Endodermal cell (in vitro differentiated cells): ENCODE data around the gene CHD1L. TPM values are rescaled to one million over a fixed set of nuclear protein-coding genes. Genes with fewer than 3 reads are reported as not detected.

Experiments
- DNase-seq: peaks from one replicate; pipeline ENCODE4 v3.0.0-alpha.2; 2017
- H3K27ac ChIP-seq: 2 replicates; pipeline ENCODE4 v1.5.1; 2013; ENCODE audit warnings: mild to moderate bottlenecking, low read depth, low read length, moderate library complexity
- H3K27me3 ChIP-seq: 2 replicates; pipeline ENCODE4 v1.6.1; 2013; ENCODE audit warnings: mild to moderate bottlenecking, low read length, moderate library complexity; ENCODE audit not compliant: insufficient read depth, control insufficient read depth, poor library complexity, severe bottlenecking
- H3K36me3 ChIP-seq: 2 replicates; pipeline ENCODE4 v1.7.0; 2013; ENCODE audit warnings: mild to moderate bottlenecking, low read length, moderate library complexity; ENCODE audit not compliant: control insufficient read depth, insufficient read depth
- H3K4me1 ChIP-seq: one replicate; pipeline ENCODE4 v1.7.0; 2013; ENCODE audit warnings: low read length; ENCODE audit not compliant: control insufficient read depth, insufficient read depth
- H3K4me3 ChIP-seq: 2 replicates; pipeline ENCODE4 v1.5.1; 2013; ENCODE audit warnings: mild to moderate bottlenecking, low read length, moderate library complexity
- H3K9ac ChIP-seq: 2 replicates; pipeline ENCODE4 v1.6.1; 2013; ENCODE audit warnings: mild to moderate bottlenecking, low read length, moderate library complexity; ENCODE audit not compliant: poor library complexity, severe bottlenecking; ENCODE audit errors: extremely low read depth
- H3K9me3 ChIP-seq: 2 replicates; pipeline ENCODE4 v1.6.1; 2013; ENCODE audit warnings: mild to moderate bottlenecking, low read length, moderate library complexity; ENCODE audit not compliant: control insufficient read depth
- H3K27ac Mint-ChIP-seq: 2 replicates; pipeline ENCODE4 v1.8.0; 2020; ENCODE audit warnings: mixed read lengths
- H3K27me3 Mint-ChIP-seq: 2 replicates; pipeline ENCODE4 v1.8.0; 2021; ENCODE audit warnings: mild to moderate bottlenecking, mixed read lengths; ENCODE audit not compliant: insufficient read depth
- H3K36me3 Mint-ChIP-seq: 2 replicates; pipeline ENCODE4 v1.8.0; 2020; ENCODE audit warnings: low read depth, mixed read lengths
- H3K4me1 Mint-ChIP-seq: 2 replicates; pipeline ENCODE4 v1.8.0; 2020; ENCODE audit warnings: mixed read lengths
- H3K4me3 Mint-ChIP-seq: 2 replicates; pipeline ENCODE4 v1.8.0; 2020; ENCODE audit warnings: mild to moderate bottlenecking, moderate library complexity, mixed read lengths
- H3K9me3 Mint-ChIP-seq: 2 replicates; pipeline ENCODE4 v1.8.0; 2020; ENCODE audit warnings: mild to moderate bottlenecking, mixed read lengths
- CTCF ChIP-seq: fragments of 200-600 bp; sonication (generic); conservative IDR thresholded peaks from 2 replicates; pipeline ENCODE4 v1.5.0; 2021; ENCODE audit warnings: antibody characterized with exemption, mild to moderate bottlenecking
- WGBS, 2 experiments: methylation state at CpG; one replicate each; pipeline versions ENCODE4 v1.1.5 to v1.1.7; 2013; ENCODE audit warnings: missing lambda C conversion rate in 2 of 2, mixed read lengths in 1 of 2; ENCODE audit not compliant: insufficient coverage in 1 of 2, insufficient read length in 1 of 2; 5-methylcytosine and 5-hydroxymethylcytosine counted together
- total RNA-seq, 2 donors: library from RNA; stranded (reverse); fragmentation: NEBNext Ultra II Directional in 1 of 2; extraction: Animal tissue kit (Norgen Biotek cat#: 25700) in 1 of 2; gene quantifications; 2 replicates in 1 of 2; 3 replicates in 1 of 2; pipeline ENCODE4 v1.2.1, GENCODE V29; 2021

CHD1L gene
- total RNA-seq, 2 donors from 2014 or later: 112 to 117 TPM

DNA sequence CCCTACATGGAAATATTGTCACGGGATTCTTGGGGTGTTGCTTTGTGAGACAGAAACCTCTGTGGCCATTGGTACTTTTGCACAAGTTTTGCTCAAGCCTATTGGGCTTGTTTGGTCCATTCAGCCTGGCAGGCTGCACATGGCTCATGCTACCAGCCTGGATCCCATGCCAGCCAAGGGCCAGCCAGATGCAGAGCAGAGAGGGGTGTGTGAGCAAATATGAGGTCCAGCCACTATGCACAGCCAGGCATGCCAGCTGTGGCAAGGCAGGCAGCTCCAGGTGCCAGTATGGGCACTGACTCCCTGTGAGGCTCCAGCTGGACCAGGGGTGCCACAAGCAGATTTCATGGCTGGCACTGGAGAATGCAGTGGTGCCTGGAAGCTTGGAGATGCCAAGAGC, 6.7 kb upstream of the CHD1L start:
- H3K9me3 ChIP-seq: peaks cover 51% of the 10 kb centered on the region
- TF ChIP-seq CTCF: no peak
- WGBS, 2 experiments: 93 to 100% methylated on average over 1 of the region's 1 CpG
- H3K27me3 ChIP-seq: no peaks in the 10 kb centered on the region
- H3K4me1 ChIP-seq: no peaks in the 10 kb centered on the region
- Mint-ChIP-seq H3K36me3 (peaks cover 26% of the 10 kb centered on the region), H3K4me3 (no peak overlapping the region), H3K27me3 (peaks cover 6% of the 10 kb centered on the region), H3K9me3 (peaks cover 51% of the 10 kb centered on the region), H3K4me1 (peaks cover 31% of the 10 kb centered on the region), H3K27ac (no peak overlapping the region)
- H3K27ac ChIP-seq: no peak overlapping the region
- no peaks in the 10 kb centered on the region for H3K36me3 ChIP-seq
- no peak for DNase-seq
- no peak overlapping the region for H3K9ac ChIP-seq
- H3K4me3 ChIP-seq: peak overlapping the region; percentile 3

DNA sequence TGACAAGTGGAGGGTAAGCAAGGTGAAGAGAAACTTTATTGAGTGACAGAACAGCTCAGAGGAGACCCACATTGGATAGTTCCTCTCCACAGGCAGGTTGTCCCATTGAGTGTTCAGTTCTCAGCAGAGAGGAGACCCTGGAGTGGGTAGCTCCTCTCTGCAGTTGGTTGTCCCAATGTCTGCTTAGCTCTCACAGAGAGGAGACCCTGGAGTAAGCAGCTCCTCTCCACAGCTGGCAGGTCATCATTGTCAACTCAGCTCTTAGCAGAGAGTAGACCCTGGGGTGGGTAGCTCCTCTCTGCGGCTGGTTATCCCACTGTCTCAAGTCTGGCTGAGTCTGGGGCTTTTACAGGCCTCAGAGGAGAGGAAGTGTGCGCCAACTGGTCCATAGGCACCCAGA, 6.0 kb upstream of the CHD1L start:
- Histone ChIP-seq H3K36me3 (no peaks in the 10 kb centered on the region), H3K27ac (no peak overlapping the region), H3K27me3 (no peaks in the 10 kb centered on the region), H3K4me1 (no peaks in the 10 kb centered on the region), H3K4me3 (peak overlapping the region; percentile 3), H3K9ac (no peak overlapping the region), H3K9me3 (peaks cover 47% of the 10 kb centered on the region)
- Mint-ChIP-seq H3K4me1 (peaks cover 37% of the 10 kb centered on the region), H3K27ac (no peak overlapping the region), H3K36me3 (peaks cover 24% of the 10 kb centered on the region), H3K27me3 (peaks cover 3% of the 10 kb centered on the region), H3K4me3 (no peak overlapping the region), H3K9me3 (peaks cover 45% of the 10 kb centered on the region)
- WGBS, 2 experiments: 90 to 94% methylated on average over 2 of the region's 2 CpGs
- no peak for TF ChIP-seq CTCF
- no peak for DNase-seq

DNA sequence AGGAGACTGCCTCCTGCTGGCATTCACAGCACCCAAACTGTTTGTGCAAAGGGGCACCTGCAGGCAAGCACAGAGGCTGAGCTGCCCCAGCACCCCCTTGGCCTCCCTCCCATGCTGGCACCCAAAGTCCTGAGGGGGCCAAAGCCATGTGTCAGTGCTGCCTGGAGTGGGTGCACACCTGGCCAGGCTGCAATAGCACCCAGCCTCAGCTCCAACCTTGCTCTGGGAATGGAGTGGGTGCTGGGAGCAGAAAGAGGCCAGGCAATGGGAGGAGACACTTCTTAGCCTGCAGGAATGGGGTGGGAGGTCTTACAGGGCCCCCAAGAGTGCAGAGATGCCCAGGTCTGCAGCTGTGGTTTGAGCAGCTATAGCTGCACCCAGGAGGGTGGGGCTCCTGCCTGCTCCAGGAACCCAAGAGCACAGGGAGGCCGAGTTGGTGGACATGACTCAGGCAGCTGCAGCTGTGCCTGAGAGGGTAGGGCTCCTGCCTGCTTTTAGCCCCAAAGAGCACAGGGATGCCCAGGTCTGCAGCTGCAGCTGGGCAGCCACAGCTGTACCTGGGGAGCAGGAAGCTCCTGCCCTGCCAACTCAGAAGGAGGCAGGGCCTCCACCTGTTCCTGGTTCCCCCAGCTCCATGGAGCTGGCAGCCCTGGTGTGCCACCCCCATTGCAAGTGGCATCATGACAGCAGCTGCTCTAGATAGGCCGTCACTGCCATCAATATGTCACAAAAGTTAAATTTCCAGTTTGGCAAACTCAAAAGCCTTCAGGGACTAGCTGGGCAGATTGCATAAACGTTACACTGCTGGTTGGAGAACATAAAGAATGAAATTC, 5.3 kb upstream of the CHD1L start:
- H3K4me3 ChIP-seq: peak overlapping the region; percentile 3
- 88 to 100% methylated on average over 1 to 3 of the region's 3 CpGs for WGBS, 2 experiments
- peaks cover 38% of the 10 kb centered on the region for H3K9me3 Mint-ChIP-seq
- no peak overlapping the region for H3K27ac ChIP-seq
- TF ChIP-seq CTCF: no peak
- no peak overlapping the region for H3K27ac Mint-ChIP-seq
- peaks cover 17% of the 10 kb centered on the region for H3K36me3 Mint-ChIP-seq
- H3K27me3 ChIP-seq: no peaks in the 10 kb centered on the region
- no peak overlapping the region for H3K9ac ChIP-seq
- H3K36me3 ChIP-seq: no peaks in the 10 kb centered on the region
- H3K4me3 Mint-ChIP-seq: no peak overlapping the region
- peaks cover 5% of the 10 kb centered on the region for H3K27me3 Mint-ChIP-seq
- no peaks in the 10 kb centered on the region for H3K4me1 ChIP-seq
- peaks cover 43% of the 10 kb centered on the region for H3K4me1 Mint-ChIP-seq
- no peak for DNase-seq
- H3K9me3 ChIP-seq: peaks cover 39% of the 10 kb centered on the region
